Esophagus muscularis mucosa (tissue), 4 donors: ENCODE data around the gene DLD.
"Not testable (repeated sequence)": the region's sequence is repeated elsewhere in the genome, so short reads cannot be mapped to it uniquely, and the experiment has no call there.

Source experiments
- EP300 ChIP-seq: sonication (generic); formaldehyde crosslinking; IDR thresholded peaks from one replicate; pipeline ENCODE4 v1.6.1; 2017; ENCODE audit warnings: antibody characterized with exemption
- POLR2A ChIP-seq: fragments of 450-650 bp; IDR thresholded peaks from one replicate; pipeline ENCODE4 v1.6.1; 2017; ENCODE audit warnings: antibody characterized with exemption, moderate library complexity, mild to moderate bottlenecking, low read depth
- POLR2AphosphoS5 ChIP-seq, 2 donors: sonication (generic); formaldehyde crosslinking; IDR thresholded peaks; one replicate each; pipeline ENCODE4 v1.6.1; 2017; ENCODE audit warnings: antibody characterized with exemption in 2 of 2
- TF ChIP-seq, protein P1 (sequence below), 3 experiments: fragments of 200-600 bp in 2 of 3; fragments of 450-650 bp in 1 of 3; sonication (generic) in 2 of 3; IDR thresholded peaks; one replicate each; pipeline ENCODE4 v1.5.1; 2017 to 2019; ENCODE audit warnings: antibody characterized with exemption in 3 of 3, mild to moderate bottlenecking in 2 of 3, moderate library complexity in 1 of 3

DNA sequence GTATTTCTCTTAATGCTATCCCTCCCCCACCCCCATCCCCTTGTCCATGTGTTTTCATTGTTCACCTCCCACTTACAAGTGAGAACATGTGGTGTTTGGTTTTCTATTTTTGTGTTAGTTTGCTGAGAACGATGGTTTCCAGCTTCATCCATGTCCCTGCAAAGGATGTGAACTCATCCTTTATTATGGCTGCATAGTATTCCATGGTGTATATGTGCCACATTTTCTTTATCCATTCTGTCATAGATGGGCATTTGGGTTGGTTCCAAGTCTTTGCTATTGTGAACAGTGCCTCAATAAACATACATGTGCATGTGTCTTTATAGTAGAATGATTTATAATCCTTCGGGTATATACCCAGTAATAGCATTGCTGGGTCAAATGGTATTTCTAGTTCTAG, 30.8 kb downstream of the DLD start:
- TF ChIP-seq, protein P1, sequence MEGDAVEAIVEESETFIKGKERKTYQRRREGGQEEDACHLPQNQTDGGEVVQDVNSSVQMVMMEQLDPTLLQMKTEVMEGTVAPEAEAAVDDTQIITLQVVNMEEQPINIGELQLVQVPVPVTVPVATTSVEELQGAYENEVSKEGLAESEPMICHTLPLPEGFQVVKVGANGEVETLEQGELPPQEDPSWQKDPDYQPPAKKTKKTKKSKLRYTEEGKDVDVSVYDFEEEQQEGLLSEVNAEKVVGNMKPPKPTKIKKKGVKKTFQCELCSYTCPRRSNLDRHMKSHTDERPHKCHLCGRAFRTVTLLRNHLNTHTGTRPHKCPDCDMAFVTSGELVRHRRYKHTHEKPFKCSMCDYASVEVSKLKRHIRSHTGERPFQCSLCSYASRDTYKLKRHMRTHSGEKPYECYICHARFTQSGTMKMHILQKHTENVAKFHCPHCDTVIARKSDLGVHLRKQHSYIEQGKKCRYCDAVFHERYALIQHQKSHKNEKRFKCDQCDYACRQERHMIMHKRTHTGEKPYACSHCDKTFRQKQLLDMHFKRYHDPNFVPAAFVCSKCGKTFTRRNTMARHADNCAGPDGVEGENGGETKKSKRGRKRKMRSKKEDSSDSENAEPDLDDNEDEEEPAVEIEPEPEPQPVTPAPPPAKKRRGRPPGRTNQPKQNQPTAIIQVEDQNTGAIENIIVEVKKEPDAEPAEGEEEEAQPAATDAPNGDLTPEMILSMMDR (IDR thresholded peaks at IDR 0.05): not testable (repeated sequence)
- TF ChIP-seq POLR2A; EP300; POLR2AphosphoS5 (IDR thresholded peaks at IDR 0.05): not testable (repeated sequence)
